Activated CD8-positive, alpha-beta memory T cell treated with anti-CD3 and anti-CD28 coated beads for 36 hours (primary cell): ENCODE data around the gene NCKAP5L. TPM values are rescaled to one million over a fixed set of nuclear protein-coding genes. Genes with fewer than 3 reads are reported as not detected.

Source experiments
- CTCF ChIA-PET: fragments of 350-600 bp; sonication (Branson Sonifier 250); formaldehyde crosslinking; loops from one replicate; lab custom pipeline; 2021; ENCODE audit warnings: antibody characterized with exemption; lab: Charles Lee
- POLR2A ChIA-PET: fragments of 350-600 bp; sonication (Branson Sonifier 250); formaldehyde crosslinking; loops from one replicate; lab custom pipeline; 2021; ENCODE audit warnings: antibody characterized with exemption; lab: Charles Lee
- total RNA-seq, 2 experiments: library from RNA; stranded (reverse); gene quantifications; one replicate each; pipeline ENCODE4 v1.2.3, GENCODE V29; 2021

NCKAP5L gene
- total RNA-seq, 2 experiments from 2014 or later = 5.3 to 5.4 TPM

- CTCF ChIA-PET = no interaction called here
- POLR2A ChIA-PET = no interaction called here
These were observed 3.5 kb upstream of the NCKAP5L start for GRCh38 chr12:49831717-49832116.

- CTCF ChIA-PET = interaction anchor here (0.6 to 2.8 kb wide), 5 partner anchors 12 to 1066 kb away, joined by 3 to 11 read pairs (median 4); partner anchors contain the start of gene TMBIM6
- POLR2A ChIA-PET = interaction anchor here (2.0 kb wide), 1 partner anchor 86 kb away, joined by 10 read pairs; the partner anchor contains the start of gene TMBIM6
These were observed 663 bp downstream of the NCKAP5L start for GRCh38 chr12:49827401-49828099.

GRCh38 chr12:49827051-49827400 lies 1.2 kb downstream of the NCKAP5L start:
- ChIA-PET CTCF (interaction anchor here (0.6 to 2.8 kb wide), 4 partner anchors 12 to 1066 kb away, joined by 4 to 11 read pairs (median 6); partner anchors contain the start of gene TMBIM6), POLR2A (interaction anchor here (2.0 kb wide), 1 partner anchor 86 kb away, joined by 10 read pairs; the partner anchor contains the start of gene TMBIM6)

GRCh38 chr12:49825971-49826421 lies 2.2 kb downstream of the NCKAP5L start:
- ChIA-PET CTCF (interaction anchor here (2.1 kb wide), 1 partner anchor 48 kb away, joined by 7 read pairs; no protein-coding TSS in a partner anchor), POLR2A (no interaction called here)

- ChIA-PET CTCF (interaction anchor here (0.5 to 2.1 kb wide), 2 partner anchors 47 to 80 kb away, joined by 4 to 7 read pairs; no protein-coding TSS in a partner anchor), POLR2A (no interaction called here)
These were observed 2.7 kb downstream of the NCKAP5L start for GRCh38 chr12:49825360-49825970.

GRCh38 chr12:49824895-49825294 lies 3.3 kb downstream of the NCKAP5L start:
- CTCF ChIA-PET = interaction anchor here (0.5 to 2.1 kb wide), 2 partner anchors 47 to 80 kb away, joined by 4 to 7 read pairs; no protein-coding TSS in a partner anchor
- POLR2A ChIA-PET = no interaction called here

GRCh38 chr12:49824416-49824815 lies 3.8 kb downstream of the NCKAP5L start:
- ChIA-PET POLR2A (no interaction called here), CTCF (no interaction called here)

- ChIA-PET POLR2A (no interaction called here), CTCF (no interaction called here)
These were observed 4.3 kb downstream of the NCKAP5L start for GRCh38 chr12:49823951-49824350.

GRCh38 chr12:49823350-49823749 lies 4.9 kb downstream of the NCKAP5L start:
- ChIA-PET POLR2A (interaction anchor here (0.7 kb wide), 1 partner anchor 22 kb away, joined by 5 read pairs; no protein-coding TSS in a partner anchor), CTCF (no interaction called here)

GRCh38 chr12:49821373-49822287 lies 6.6 kb downstream of the NCKAP5L start:
- CTCF ChIA-PET = no interaction called here
- POLR2A ChIA-PET = no interaction called here

GRCh38 chr12:49819786-49820185 lies 8.4 kb downstream of the NCKAP5L start:
- CTCF ChIA-PET = interaction anchor here (0.7 to 1.3 kb wide), 4 partner anchors 9 to 21 kb away, joined by 3 to 5 read pairs (median 4); no protein-coding TSS in a partner anchor
- POLR2A ChIA-PET = interaction anchor here (0.6 to 0.7 kb wide), 2 partner anchors 32 to 679 kb away, joined by 3 read pairs; no protein-coding TSS in a partner anchor

GRCh38 chr12:49818241-49818895 lies 9.8 kb downstream of the NCKAP5L start:
- ChIA-PET CTCF (interaction anchor here (0.7 to 1.3 kb wide), 2 partner anchors 19 to 41 kb away, joined by 3 to 5 read pairs; no protein-coding TSS in a partner anchor), POLR2A (no interaction called here)

- CTCF ChIA-PET = no interaction called here
- POLR2A ChIA-PET = no interaction called here
These were observed 15.1 kb downstream of the NCKAP5L start for GRCh38 chr12:49813131-49813530.

- POLR2A ChIA-PET = no interaction called here
- CTCF ChIA-PET = interaction anchor here (2.4 kb wide), 1 partner anchor 34 kb away, joined by 7 read pairs; no protein-coding TSS in a partner anchor
These were observed 16.2 kb downstream of the NCKAP5L start for GRCh38 chr12:49811961-49812401.

- CTCF ChIA-PET = interaction anchor here (1.0 to 2.4 kb wide), 2 partner anchors 33 to 469 kb away, joined by 3 to 7 read pairs; no protein-coding TSS in a partner anchor
- POLR2A ChIA-PET = no interaction called here
These were observed 17.1 kb downstream of the NCKAP5L start for GRCh38 chr12:49811136-49811535.

- CTCF ChIA-PET = interaction anchor here (1.4 to 2.4 kb wide), 2 partner anchors 29 to 32 kb away, joined by 3 to 7 read pairs; no protein-coding TSS in a partner anchor
- POLR2A ChIA-PET = no interaction called here
These were observed 18.3 kb downstream of the NCKAP5L start for GRCh38 chr12:49809906-49810389.

- ChIA-PET POLR2A (no interaction called here), CTCF (interaction anchor here (1.4 kb wide), 1 partner anchor 30 kb away, joined by 3 read pairs; no protein-coding TSS in a partner anchor)
These were observed 18.8 kb downstream of the NCKAP5L start for GRCh38 chr12:49809381-49809905.
